Activated naive CD4-positive, alpha-beta T cell treated with anti-CD3 and anti-CD28 coated beads, Interleukin-2, amount 50 U/mL, for 24 hours (primary cell): ENCODE data around the gene TMEM164.

Experiments
- H3K27ac Mint-ChIP-seq: one replicate; pipeline ENCODE4 v1.8.0; 2021; ENCODE audit warnings: mild to moderate bottlenecking, mixed read lengths
- H3K27me3 Mint-ChIP-seq: one replicate; pipeline ENCODE4 v1.8.0; 2021; ENCODE audit warnings: mixed read lengths
- H3K36me3 Mint-ChIP-seq: one replicate; pipeline ENCODE4 v1.8.0; 2021; ENCODE audit warnings: mixed read lengths
- H3K4me1 Mint-ChIP-seq: one replicate; pipeline ENCODE4 v1.8.0; 2021; ENCODE audit warnings: mixed read lengths
- H3K4me3 Mint-ChIP-seq: one replicate; pipeline ENCODE4 v1.8.0; 2021; ENCODE audit warnings: mild to moderate bottlenecking, mixed read lengths
- H3K9me3 Mint-ChIP-seq: one replicate; pipeline ENCODE4 v1.8.0; 2021; ENCODE audit warnings: mixed read lengths

TMEM164 gene

GRCh38 chrX:110020536-110020935 lies 17.6 kb downstream of the TMEM164 start:
- Mint-ChIP-seq H3K9me3 (no peaks in the 10 kb centered on the region), H3K4me1 (peaks cover under 1% of the 10 kb centered on the region)

GRCh38 chrX:110021258-110022022 lies 18.5 kb downstream of the TMEM164 start:
- Mint-ChIP-seq H3K4me3 (no peak overlapping the region), H3K27me3 (no peaks in the 10 kb centered on the region), H3K36me3 (no peaks in the 10 kb centered on the region), H3K4me1 (peaks cover 7% of the 10 kb centered on the region), H3K27ac (no peak overlapping the region), H3K9me3 (no peaks in the 10 kb centered on the region)

More at GRCh38 chrX:110020536-110020935, 17.6 kb downstream of the TMEM164 start:
- Mint-ChIP-seq H3K36me3 (no peaks in the 10 kb centered on the region), H3K27ac (no peak overlapping the region), H3K4me3 (no peak overlapping the region), H3K27me3 (no peaks in the 10 kb centered on the region)

DNA sequence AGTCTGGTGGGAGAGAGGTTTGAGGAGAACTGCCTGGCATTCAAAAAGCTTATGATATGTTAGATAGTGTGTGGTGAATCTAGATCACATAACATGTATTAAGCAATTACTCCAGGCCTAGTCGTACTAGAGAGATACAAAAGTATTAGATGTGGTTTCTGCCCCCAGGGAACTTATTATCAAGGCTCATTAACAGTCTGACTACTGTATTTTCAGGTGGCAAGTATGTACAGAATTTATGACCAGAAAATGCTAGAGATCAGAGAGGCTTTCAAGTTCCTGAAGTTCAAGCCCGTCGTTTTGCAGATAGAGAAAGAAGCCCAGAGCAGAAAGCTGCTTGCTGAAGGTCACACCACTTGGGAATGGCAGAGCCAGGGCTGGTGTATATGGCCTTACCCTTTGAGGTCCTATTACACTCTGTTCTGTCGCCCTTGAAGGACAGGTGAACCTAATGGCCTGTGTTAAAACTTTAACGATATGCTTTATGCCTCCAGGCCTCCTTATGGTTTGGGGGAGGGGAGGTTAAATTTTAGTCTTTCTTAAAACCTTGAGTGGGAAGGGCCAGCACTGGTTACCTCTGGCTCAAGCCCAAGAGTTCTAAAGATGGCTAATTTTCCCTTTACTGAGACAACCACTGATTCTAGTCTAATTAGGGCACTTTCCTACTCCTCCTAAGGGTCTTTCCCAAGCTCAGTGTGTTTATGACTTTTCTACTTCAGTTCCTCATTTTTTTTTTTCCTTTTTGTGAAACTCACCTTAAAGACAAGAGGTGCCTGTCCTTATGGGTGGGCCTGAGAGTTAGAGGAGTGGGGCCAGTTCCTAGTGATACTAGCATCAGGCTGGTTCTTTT lies 19.9 kb downstream of the TMEM164 start:
- peaks cover 9% of the 10 kb centered on the region for H3K4me1 Mint-ChIP-seq
- H3K4me3 Mint-ChIP-seq, result no peak overlapping the region
- H3K27ac Mint-ChIP-seq, result no peak overlapping the region
- no peaks in the 10 kb centered on the region for H3K9me3 Mint-ChIP-seq
- H3K27me3 Mint-ChIP-seq, result no peaks in the 10 kb centered on the region
- H3K36me3 Mint-ChIP-seq, result peaks cover 1% of the 10 kb centered on the region

DNA sequence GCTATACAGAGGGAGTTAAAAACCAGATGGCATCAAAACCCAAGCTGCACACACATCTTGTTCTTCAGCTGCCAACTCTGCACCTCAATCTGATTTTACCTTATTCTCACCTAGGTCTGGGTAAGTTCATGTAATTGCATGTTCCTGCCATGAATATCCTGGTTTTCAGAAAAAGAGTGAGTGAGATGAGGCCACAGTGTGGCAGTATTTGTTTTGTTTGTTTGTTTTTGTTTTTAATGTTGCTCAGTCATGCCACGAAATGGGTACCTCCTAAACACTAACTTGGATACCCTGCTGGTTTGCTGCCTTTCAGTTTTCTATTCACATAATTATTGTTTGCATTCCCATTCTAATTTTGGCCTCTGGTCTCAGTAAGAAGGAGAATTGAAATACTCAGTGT lies 22.5 kb downstream of the TMEM164 start:
- peaks cover 27% of the 10 kb centered on the region for H3K4me1 Mint-ChIP-seq
- no peaks in the 10 kb centered on the region for H3K9me3 Mint-ChIP-seq
- H3K36me3 Mint-ChIP-seq, result peaks cover 1% of the 10 kb centered on the region
- no peak overlapping the region for H3K27ac Mint-ChIP-seq
- H3K4me3 Mint-ChIP-seq, result no peak overlapping the region
- H3K27me3 Mint-ChIP-seq, result no peaks in the 10 kb centered on the region

DNA sequence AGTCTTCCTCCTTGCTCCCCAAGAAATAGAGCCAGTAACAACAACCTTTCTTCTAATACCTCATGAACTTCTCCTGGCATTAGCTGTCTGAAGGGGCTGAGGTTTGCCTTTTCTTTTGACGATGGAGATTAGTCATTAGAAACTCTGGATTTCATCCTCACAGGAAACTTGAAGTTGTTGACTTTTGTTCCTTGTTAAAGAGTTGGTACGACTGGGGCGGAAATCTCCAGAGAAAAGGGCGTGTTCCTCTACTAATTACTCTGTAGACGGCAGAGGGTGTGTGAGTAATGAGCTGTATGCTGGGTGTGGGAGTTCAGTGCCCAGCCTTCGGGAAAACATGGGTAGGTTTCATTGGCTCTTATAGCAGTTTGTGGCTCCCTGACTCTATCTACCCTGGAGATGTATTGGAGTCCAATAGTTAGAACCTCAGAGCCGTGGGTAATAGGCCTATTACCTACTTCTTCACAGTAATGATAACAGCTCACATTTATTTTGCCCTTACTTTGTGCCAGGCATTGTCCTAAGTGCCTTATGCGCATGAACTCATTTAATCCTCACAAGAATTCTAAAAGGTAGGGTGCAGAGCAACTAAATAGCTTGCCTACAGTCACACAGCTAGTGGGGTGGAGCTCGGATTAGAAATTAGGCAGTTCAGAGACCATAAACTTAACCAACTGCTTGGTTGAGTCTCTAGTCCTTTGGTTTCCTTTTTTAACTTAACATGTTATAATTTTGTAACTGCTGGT lies 23.4 kb downstream of the TMEM164 start:
- Mint-ChIP-seq H3K27ac (no peak overlapping the region), H3K4me3 (no peak overlapping the region), H3K36me3 (peaks cover 1% of the 10 kb centered on the region), H3K27me3 (no peaks in the 10 kb centered on the region), H3K4me1 (peaks cover 27% of the 10 kb centered on the region), H3K9me3 (no peaks in the 10 kb centered on the region)

GRCh38 chrX:110032534-110033147 lies 29.7 kb downstream of the TMEM164 start:
- Mint-ChIP-seq H3K9me3 (no peaks in the 10 kb centered on the region), H3K27me3 (no peaks in the 10 kb centered on the region), H3K36me3 (peaks cover 8% of the 10 kb centered on the region), H3K27ac (no peak overlapping the region), H3K4me3 (no peak overlapping the region), H3K4me1 (peaks cover 25% of the 10 kb centered on the region)

GRCh38 chrX:110034036-110034435 lies 31.1 kb downstream of the TMEM164 start:
- Mint-ChIP-seq H3K27me3 (no peaks in the 10 kb centered on the region), H3K4me1 (peaks cover 18% of the 10 kb centered on the region), H3K27ac (no peak overlapping the region), H3K9me3 (no peaks in the 10 kb centered on the region), H3K36me3 (peaks cover 7% of the 10 kb centered on the region), H3K4me3 (no peak overlapping the region)

GRCh38 chrX:110036162-110037033 lies 33.5 kb downstream of the TMEM164 start:
- Mint-ChIP-seq H3K4me1 (peaks cover 24% of the 10 kb centered on the region), H3K4me3 (no peak overlapping the region), H3K27ac (peak overlapping the region; percentile 11), H3K36me3 (peaks cover 7% of the 10 kb centered on the region), H3K27me3 (no peaks in the 10 kb centered on the region), H3K9me3 (no peaks in the 10 kb centered on the region)

DNA sequence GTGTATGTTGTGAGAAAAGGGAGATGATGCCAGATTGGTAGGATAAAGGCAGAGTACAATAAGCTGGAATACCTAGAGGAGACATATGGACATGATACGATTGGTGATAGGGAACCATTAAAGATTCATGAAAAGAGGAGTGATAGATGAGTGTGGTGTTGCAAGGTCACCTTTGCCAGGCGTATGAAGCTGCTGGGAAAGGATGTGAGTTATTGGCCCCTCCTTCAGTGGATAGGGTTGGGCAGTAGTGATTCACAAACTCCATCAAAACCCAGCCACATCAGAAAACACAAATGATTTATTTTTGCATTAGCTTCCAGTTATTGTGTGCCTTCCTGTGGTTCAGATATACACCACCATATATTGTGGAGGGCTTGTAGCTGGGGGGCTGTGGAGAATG lies 34.3 kb downstream of the TMEM164 start:
- H3K4me3 Mint-ChIP-seq, result no peak overlapping the region
- H3K36me3 Mint-ChIP-seq, result peaks cover 7% of the 10 kb centered on the region
- H3K4me1 Mint-ChIP-seq, result peaks cover 27% of the 10 kb centered on the region
- no peaks in the 10 kb centered on the region for H3K9me3 Mint-ChIP-seq
- peak overlapping the region; percentile 11 for H3K27ac Mint-ChIP-seq
- no peaks in the 10 kb centered on the region for H3K27me3 Mint-ChIP-seq

DNA sequence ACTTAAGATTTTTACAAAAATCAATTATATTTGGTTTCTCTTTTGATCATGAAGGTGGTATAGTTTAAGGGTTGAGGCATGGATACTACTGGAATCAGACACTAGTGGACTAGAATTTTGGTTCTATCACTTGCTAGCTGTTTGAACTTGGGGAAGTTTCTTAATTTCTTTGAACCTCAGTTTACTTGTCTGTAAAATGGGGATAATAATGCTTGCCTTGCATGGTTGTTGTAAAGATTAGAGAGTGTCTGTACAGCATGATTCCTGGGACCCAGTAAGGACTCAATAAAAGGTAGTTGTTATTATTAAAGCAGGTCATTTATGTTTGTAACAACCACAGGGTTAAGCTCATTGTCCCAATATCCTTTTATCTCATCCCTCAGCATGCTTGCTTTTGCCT lies 36.0 kb downstream of the TMEM164 start:
- H3K27ac Mint-ChIP-seq, result no peak overlapping the region
- H3K36me3 Mint-ChIP-seq, result peaks cover 4% of the 10 kb centered on the region
- peaks cover 42% of the 10 kb centered on the region for H3K4me1 Mint-ChIP-seq
- H3K27me3 Mint-ChIP-seq, result no peaks in the 10 kb centered on the region
- no peaks in the 10 kb centered on the region for H3K9me3 Mint-ChIP-seq
- no peak overlapping the region for H3K4me3 Mint-ChIP-seq

- Mint-ChIP-seq H3K4me1 (peaks cover 37% of the 10 kb centered on the region), H3K27ac (no peak overlapping the region), H3K36me3 (no peaks in the 10 kb centered on the region), H3K9me3 (no peaks in the 10 kb centered on the region), H3K4me3 (no peak overlapping the region), H3K27me3 (no peaks in the 10 kb centered on the region)
Observed at GRCh38 chrX:110041980-110042379, 39.1 kb downstream of the TMEM164 start.

GRCh38 chrX:110042496-110042895 lies 39.6 kb downstream of the TMEM164 start:
- H3K4me1 Mint-ChIP-seq, result peaks cover 37% of the 10 kb centered on the region
- H3K4me3 Mint-ChIP-seq, result no peak overlapping the region
- H3K36me3 Mint-ChIP-seq, result no peaks in the 10 kb centered on the region
- H3K27ac Mint-ChIP-seq, result no peak overlapping the region
- no peaks in the 10 kb centered on the region for H3K27me3 Mint-ChIP-seq
- H3K9me3 Mint-ChIP-seq, result no peaks in the 10 kb centered on the region

DNA sequence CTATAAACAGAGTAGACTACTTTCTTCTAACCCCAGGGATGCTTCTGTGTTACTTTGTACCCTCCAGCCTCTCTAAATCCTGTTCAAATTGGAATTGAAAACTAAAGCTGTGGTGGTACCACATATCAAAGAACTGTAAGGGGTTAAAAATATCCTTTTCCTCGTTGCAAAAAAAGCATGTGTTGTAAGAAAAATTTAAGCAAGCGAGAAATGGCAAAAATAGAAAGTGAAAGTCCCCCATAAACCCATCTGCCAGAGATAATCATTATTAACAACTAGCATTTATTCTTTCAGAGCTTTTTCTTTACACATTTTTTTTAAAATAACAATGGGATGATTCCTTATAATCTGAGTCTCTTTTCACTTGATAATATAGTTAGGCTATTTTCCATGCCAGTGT lies 40.6 kb downstream of the TMEM164 start:
- Mint-ChIP-seq H3K36me3 (no peaks in the 10 kb centered on the region), H3K27me3 (no peaks in the 10 kb centered on the region), H3K9me3 (no peaks in the 10 kb centered on the region), H3K4me3 (no peak overlapping the region), H3K4me1 (peaks cover 36% of the 10 kb centered on the region), H3K27ac (no peak overlapping the region)

- no peaks in the 10 kb centered on the region for H3K27me3 Mint-ChIP-seq
- H3K9me3 Mint-ChIP-seq, result no peaks in the 10 kb centered on the region
- no peak overlapping the region for H3K27ac Mint-ChIP-seq
- no peak overlapping the region for H3K4me3 Mint-ChIP-seq
- H3K4me1 Mint-ChIP-seq, result peaks cover 25% of the 10 kb centered on the region
- H3K36me3 Mint-ChIP-seq, result no peaks in the 10 kb centered on the region
Observed at GRCh38 chrX:110044346-110045249, 41.7 kb downstream of the TMEM164 start.
